ENCODE data around the gene PTPRD.

The PTPRD gene

GRCh38 chr9:9215050-9215449 is 1397.8 kb downstream of the PTPRD start:
- H3K36me3 ChIP-seq (ENCODE audit: insufficient read depth, low read length), result no peaks in the 10 kb centered on the region
- no peaks in the 10 kb centered on the region for H3K27me3 ChIP-seq (ENCODE audit: insufficient read depth, low read length)
- H3K9me3 ChIP-seq (ENCODE audit: low read length), result no peaks in the 10 kb centered on the region
- no peak overlapping the region for H2AFZ ChIP-seq (ENCODE audit: low read depth, low read length)
- no peaks in the 10 kb centered on the region for H3K4me1 ChIP-seq (ENCODE audit: insufficient read depth, low read length)
- no peak overlapping the region for H3K4me3 ChIP-seq (ENCODE audit: low read length)

DNA sequence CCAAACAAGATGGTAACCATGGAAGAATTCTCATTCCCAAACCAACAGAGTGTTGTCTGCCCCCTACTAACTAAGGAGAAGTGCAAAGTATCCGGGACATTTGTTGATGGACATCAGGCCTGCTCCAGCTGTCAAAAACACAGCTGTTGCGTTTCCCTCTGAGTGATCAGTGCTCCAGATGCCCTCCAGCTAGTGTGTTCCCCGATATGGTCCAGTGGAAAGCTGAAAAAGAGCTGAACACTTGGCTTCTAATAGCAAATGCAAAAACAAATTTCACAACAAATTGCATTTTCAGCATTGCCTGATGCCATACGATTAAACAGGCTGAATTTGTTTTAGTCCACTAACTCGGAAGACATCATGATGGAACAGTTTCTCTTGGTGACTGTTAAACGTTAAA is 1398.7 kb downstream of the PTPRD start:
- H2AFZ ChIP-seq (ENCODE audit: low read depth, low read length), result no peak overlapping the region
- no peaks in the 10 kb centered on the region for H3K27me3 ChIP-seq (ENCODE audit: insufficient read depth, low read length)
- no peak overlapping the region for H3K4me3 ChIP-seq (ENCODE audit: low read length)
- H3K9me3 ChIP-seq (ENCODE audit: low read length), result no peaks in the 10 kb centered on the region
- no peaks in the 10 kb centered on the region for H3K4me1 ChIP-seq (ENCODE audit: insufficient read depth, low read length)
- no peaks in the 10 kb centered on the region for H3K36me3 ChIP-seq (ENCODE audit: insufficient read depth, low read length)

GRCh38 chr9:9212963-9213362 is 1399.8 kb downstream of the PTPRD start:
- H3K27me3 ChIP-seq (ENCODE audit: insufficient read depth, low read length), result no peaks in the 10 kb centered on the region
- no peak overlapping the region for H3K4me3 ChIP-seq (ENCODE audit: low read length)
- H2AFZ ChIP-seq (ENCODE audit: low read depth, low read length), result no peak overlapping the region
- H3K9me3 ChIP-seq (ENCODE audit: low read length), result no peaks in the 10 kb centered on the region
- H3K36me3 ChIP-seq (ENCODE audit: insufficient read depth, low read length), result no peaks in the 10 kb centered on the region
- H3K4me1 ChIP-seq (ENCODE audit: insufficient read depth, low read length), result no peaks in the 10 kb centered on the region

GRCh38 chr9:9202276-9202675 is 1410.5 kb downstream of the PTPRD start:
- Histone ChIP-seq H2AFZ (ENCODE audit: low read depth, low read length) (no peak overlapping the region), H3K4me3 (ENCODE audit: low read length) (no peak overlapping the region), H3K4me1 (ENCODE audit: insufficient read depth, low read length) (no peaks in the 10 kb centered on the region), H3K36me3 (ENCODE audit: insufficient read depth, low read length) (no peaks in the 10 kb centered on the region), H3K27me3 (ENCODE audit: insufficient read depth, low read length) (no peaks in the 10 kb centered on the region), H3K9me3 (ENCODE audit: low read length) (no peaks in the 10 kb centered on the region)

DNA sequence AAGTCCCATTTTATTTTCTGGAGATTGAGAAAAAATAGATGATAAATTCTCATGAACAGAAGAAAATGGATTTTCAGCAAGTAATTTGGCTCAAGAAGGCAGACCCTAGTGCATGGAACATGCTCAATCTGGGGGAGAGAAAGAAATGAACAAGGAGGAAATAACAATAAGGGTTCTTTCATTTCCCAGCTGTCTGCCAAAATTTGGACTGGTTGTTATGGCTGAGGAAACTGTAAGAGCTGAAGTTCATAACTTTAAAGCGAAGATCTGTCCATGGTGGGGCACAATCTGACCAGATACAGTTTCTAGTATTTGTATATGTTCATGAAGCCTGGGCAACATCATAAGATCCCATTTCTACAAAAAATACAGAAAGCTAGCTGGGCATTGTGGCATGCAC is 1426.7 kb downstream of the PTPRD start:
- Histone ChIP-seq H2AFZ (ENCODE audit: low read depth, low read length) (no peak overlapping the region), H3K4me1 (ENCODE audit: insufficient read depth, low read length) (no peaks in the 10 kb centered on the region), H3K9me3 (ENCODE audit: low read length) (no peaks in the 10 kb centered on the region), H3K27me3 (ENCODE audit: insufficient read depth, low read length) (no peaks in the 10 kb centered on the region), H3K4me3 (ENCODE audit: low read length) (no peak overlapping the region), H3K36me3 (ENCODE audit: insufficient read depth, low read length) (no peaks in the 10 kb centered on the region)

GRCh38 chr9:9182431-9182830 is 1430.4 kb downstream of the PTPRD start:
- Histone ChIP-seq H3K4me1 (ENCODE audit: insufficient read depth, low read length) (no peaks in the 10 kb centered on the region), H3K4me3 (ENCODE audit: low read length) (no peak overlapping the region), H3K27me3 (ENCODE audit: insufficient read depth, low read length) (no peaks in the 10 kb centered on the region), H3K9me3 (ENCODE audit: low read length) (no peaks in the 10 kb centered on the region), H3K36me3 (ENCODE audit: insufficient read depth, low read length) (no peaks in the 10 kb centered on the region), H2AFZ (ENCODE audit: low read depth, low read length) (no peak overlapping the region)

- H2AFZ ChIP-seq (ENCODE audit: low read depth, low read length), result no peak overlapping the region
- H3K4me3 ChIP-seq (ENCODE audit: low read length), result no peak overlapping the region
- H3K4me1 ChIP-seq (ENCODE audit: insufficient read depth, low read length), result no peaks in the 10 kb centered on the region
- H3K27me3 ChIP-seq (ENCODE audit: insufficient read depth, low read length), result no peaks in the 10 kb centered on the region
- H3K9me3 ChIP-seq (ENCODE audit: low read length), result no peaks in the 10 kb centered on the region
- H3K36me3 ChIP-seq (ENCODE audit: insufficient read depth, low read length), result no peaks in the 10 kb centered on the region
These were observed 1435.7 kb downstream of the PTPRD start for GRCh38 chr9:9177081-9177480.

GRCh38 chr9:9174358-9174757 is 1438.4 kb downstream of the PTPRD start:
- Histone ChIP-seq H3K36me3 (ENCODE audit: insufficient read depth, low read length) (no peaks in the 10 kb centered on the region), H3K9me3 (ENCODE audit: low read length) (no peaks in the 10 kb centered on the region), H3K4me1 (ENCODE audit: insufficient read depth, low read length) (no peaks in the 10 kb centered on the region), H3K4me3 (ENCODE audit: low read length) (no peak overlapping the region), H2AFZ (ENCODE audit: low read depth, low read length) (no peak overlapping the region), H3K27me3 (ENCODE audit: insufficient read depth, low read length) (no peaks in the 10 kb centered on the region)

GRCh38 chr9:9173264-9173663 is 1439.5 kb downstream of the PTPRD start:
- H2AFZ ChIP-seq (ENCODE audit: low read depth, low read length), result no peak overlapping the region
- H3K9me3 ChIP-seq (ENCODE audit: low read length), result no peaks in the 10 kb centered on the region
- no peaks in the 10 kb centered on the region for H3K27me3 ChIP-seq (ENCODE audit: insufficient read depth, low read length)
- no peaks in the 10 kb centered on the region for H3K36me3 ChIP-seq (ENCODE audit: insufficient read depth, low read length)
- H3K4me1 ChIP-seq (ENCODE audit: insufficient read depth, low read length), result no peaks in the 10 kb centered on the region
- H3K4me3 ChIP-seq (ENCODE audit: low read length), result no peak overlapping the region

DNA sequence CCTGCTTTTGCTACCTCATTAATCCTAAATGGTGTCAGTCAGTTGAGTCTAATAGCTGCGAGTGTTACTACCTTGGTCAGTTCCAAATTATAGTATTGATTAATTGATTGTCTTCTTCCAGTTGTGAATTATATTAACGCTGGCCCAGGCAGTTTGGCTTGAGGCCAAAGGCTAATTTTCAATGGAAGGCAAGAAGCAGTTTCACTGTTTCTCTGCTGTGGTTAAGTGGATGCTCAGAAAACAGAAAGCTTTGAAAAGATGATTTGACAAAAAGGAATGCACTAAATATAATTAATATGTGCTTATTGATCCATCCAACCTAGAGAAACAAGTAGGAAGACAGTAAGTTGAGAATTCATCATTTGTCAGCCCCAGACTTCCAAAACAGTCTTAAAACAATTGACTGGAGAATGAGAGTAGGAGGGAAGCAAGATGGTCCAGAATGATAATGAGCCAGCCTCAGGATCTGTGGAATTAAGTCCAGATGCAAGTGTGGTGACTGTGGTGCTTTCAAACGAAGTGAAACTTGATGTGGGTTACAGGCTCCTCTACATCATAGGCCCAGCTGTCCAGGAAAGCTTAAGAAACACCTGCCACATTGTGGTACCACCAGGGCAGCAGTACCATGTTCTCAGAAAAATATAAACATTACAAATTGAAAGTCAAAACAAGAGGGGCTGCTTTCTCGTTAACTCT is 1442.2 kb downstream of the PTPRD start:
- H3K36me3 ChIP-seq (ENCODE audit: insufficient read depth, low read length), result no peaks in the 10 kb centered on the region
- no peaks in the 10 kb centered on the region for H3K9me3 ChIP-seq (ENCODE audit: low read length)
- H2AFZ ChIP-seq (ENCODE audit: low read depth, low read length), result no peak overlapping the region
- H3K4me3 ChIP-seq (ENCODE audit: low read length), result no peak overlapping the region
- H3K4me1 ChIP-seq (ENCODE audit: insufficient read depth, low read length), result no peaks in the 10 kb centered on the region
- no peaks in the 10 kb centered on the region for H3K27me3 ChIP-seq (ENCODE audit: insufficient read depth, low read length)

- Histone ChIP-seq H3K4me3 (ENCODE audit: low read length) (no peak overlapping the region), H3K27me3 (ENCODE audit: insufficient read depth, low read length) (no peaks in the 10 kb centered on the region), H2AFZ (ENCODE audit: low read depth, low read length) (no peak overlapping the region), H3K36me3 (ENCODE audit: insufficient read depth, low read length) (no peaks in the 10 kb centered on the region), H3K4me1 (ENCODE audit: insufficient read depth, low read length) (no peaks in the 10 kb centered on the region), H3K9me3 (ENCODE audit: low read length) (no peaks in the 10 kb centered on the region)
These were observed 1470.8 kb downstream of the PTPRD start for GRCh38 chr9:9142001-9142400.

DNA sequence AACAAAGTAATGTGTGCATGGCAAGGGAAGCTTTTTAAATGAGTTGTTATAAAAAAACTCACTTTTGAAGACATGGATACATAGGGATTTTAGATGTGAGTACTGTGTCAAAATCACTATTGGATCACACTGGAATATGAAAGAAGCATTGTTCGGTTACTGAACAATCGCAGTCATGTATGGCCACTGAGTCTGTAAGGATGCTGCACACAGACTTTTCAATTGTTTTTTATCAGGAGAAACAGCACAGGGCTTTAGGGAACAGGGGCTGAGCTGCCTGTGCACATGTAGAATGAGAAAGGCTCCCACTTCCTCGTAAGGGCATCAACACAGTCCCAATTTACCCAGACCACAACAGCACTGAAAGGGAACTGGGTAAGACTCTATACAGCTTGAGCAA is 1479.3 kb downstream of the PTPRD start:
- Histone ChIP-seq H3K9me3 (ENCODE audit: low read length) (no peaks in the 10 kb centered on the region), H3K36me3 (ENCODE audit: insufficient read depth, low read length) (no peaks in the 10 kb centered on the region), H3K4me1 (ENCODE audit: insufficient read depth, low read length) (no peaks in the 10 kb centered on the region), H2AFZ (ENCODE audit: low read depth, low read length) (no peak overlapping the region), H3K4me3 (ENCODE audit: low read length) (no peak overlapping the region), H3K27me3 (ENCODE audit: insufficient read depth, low read length) (no peaks in the 10 kb centered on the region)

GRCh38 chr9:9124616-9125015 is 1488.2 kb downstream of the PTPRD start:
- Histone ChIP-seq H2AFZ (ENCODE audit: low read depth, low read length) (no peak overlapping the region), H3K36me3 (ENCODE audit: insufficient read depth, low read length) (no peaks in the 10 kb centered on the region), H3K27me3 (ENCODE audit: insufficient read depth, low read length) (no peaks in the 10 kb centered on the region), H3K4me3 (ENCODE audit: low read length) (no peak overlapping the region), H3K9me3 (ENCODE audit: low read length) (no peaks in the 10 kb centered on the region), H3K4me1 (ENCODE audit: insufficient read depth, low read length) (no peaks in the 10 kb centered on the region)

- Histone ChIP-seq H3K9me3 (ENCODE audit: low read length) (no peaks in the 10 kb centered on the region), H2AFZ (ENCODE audit: low read depth, low read length) (no peak overlapping the region), H3K36me3 (ENCODE audit: insufficient read depth, low read length) (no peaks in the 10 kb centered on the region), H3K27me3 (ENCODE audit: insufficient read depth, low read length) (no peaks in the 10 kb centered on the region), H3K4me3 (ENCODE audit: low read length) (no peak overlapping the region), H3K4me1 (ENCODE audit: insufficient read depth, low read length) (no peaks in the 10 kb centered on the region)
These were observed 1490.4 kb downstream of the PTPRD start for GRCh38 chr9:9122230-9122875.
